HG02571 (cell line): Measurements from ENCODE around the gene MAP3K2.
A peak's percentile ranks its signal among the peaks of the same experiment; 100 is the strongest.
"Not testable (repeated sequence)": the region's sequence is repeated elsewhere in the genome, so short reads cannot be mapped to it uniquely, and the experiment has no call there.

ENCODE experiments used
- ATAC-seq: cut with Tn5 transposase; IDR thresholded peaks from one replicate; pipeline ENCODE4 v1.9.1; 2021; ENCODE audit warnings: mild to moderate bottlenecking, moderate library complexity; ENCODE audit not compliant: unreplicated experiment

Gene MAP3K2

GRCh38 chr2:127421116-127421800, 33.5 kb upstream of the MAP3K2 start:
- ATAC-seq = no peak

- no peak for ATAC-seq
These were observed 32.5 kb upstream of the MAP3K2 start for GRCh38 chr2:127420039-127420864.

GRCh38 chr2:127419448-127420038, 31.8 kb upstream of the MAP3K2 start:
- no peak for ATAC-seq

GRCh38 chr2:127419112-127419430, 31.3 kb upstream of the MAP3K2 start:
- ATAC-seq = no peak

- ATAC-seq = no peak
These were observed 30.7 kb upstream of the MAP3K2 start, which contains the start of gene PROC for GRCh38 chr2:127418300-127419111. Gene PROC, plus strand, starts transcription at chr2:127418427. Its CDS starts 1,516 bp downstream, at chr2:127419943.

GRCh38 chr2:127417406-127417805, 29.6 kb upstream of the MAP3K2 start:
- ATAC-seq = no peak

GRCh38 chr2:127416506-127417001, 28.8 kb upstream of the MAP3K2 start:
- peak; percentile 18 for ATAC-seq

- ATAC-seq = peak; percentile 40
These were observed 28.1 kb upstream of the MAP3K2 start for GRCh38 chr2:127415593-127416505.

GRCh38 chr2:127414638-127415592, 27.1 kb upstream of the MAP3K2 start:
- ATAC-seq = no peak

- no peak for ATAC-seq
These were observed 26.2 kb upstream of the MAP3K2 start for GRCh38 chr2:127413782-127414637.

- ATAC-seq = no peak
These were observed 25.4 kb upstream of the MAP3K2 start for GRCh38 chr2:127413200-127413599.

GRCh38 chr2:127411653-127412369, 24.0 kb upstream of the MAP3K2 start:
- no peak for ATAC-seq

GRCh38 chr2:127410871-127411652, 23.3 kb upstream of the MAP3K2 start:
- no peak for ATAC-seq

GRCh38 chr2:127409716-127410115, 21.9 kb upstream of the MAP3K2 start:
- not testable (repeated sequence) for ATAC-seq

- no peak for ATAC-seq
These were observed 21.0 kb upstream of the MAP3K2 start for GRCh38 chr2:127408807-127409099.

GRCh38 chr2:127408004-127408806, 20.4 kb upstream of the MAP3K2 start:
- peak; percentile 75 for ATAC-seq
